Measurements from ENCODE around the gene BET1L.
"Not testable (repeated sequence)": the region's sequence is repeated elsewhere in the genome, so short reads cannot be mapped to it uniquely, and the experiment has no call there.

Gene BET1L

DNA sequence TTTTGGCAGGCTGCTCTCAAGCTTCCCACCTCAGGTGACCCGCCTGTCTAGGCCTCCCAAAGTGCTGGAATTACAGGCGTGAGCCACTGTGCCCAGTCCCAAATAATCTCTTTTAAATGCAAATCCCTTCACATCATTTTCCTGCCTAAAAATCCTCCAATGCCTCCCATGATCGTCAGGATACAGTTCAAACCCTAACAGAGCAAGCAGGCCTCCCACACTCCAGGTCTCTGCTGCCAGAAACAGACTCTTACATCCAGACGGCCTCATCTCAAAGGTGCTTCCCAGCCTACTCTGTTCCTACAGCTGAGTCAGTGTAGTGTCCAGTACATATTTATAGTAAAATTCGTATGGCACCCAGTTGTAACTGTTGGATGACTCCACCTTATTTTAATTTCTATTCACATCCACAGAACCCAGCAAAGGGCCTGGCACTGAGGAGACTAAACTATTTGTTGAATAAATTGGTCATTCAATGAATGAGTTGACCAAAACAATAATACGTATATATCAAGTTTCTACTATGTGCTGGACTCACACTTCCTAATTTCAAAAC, 20.7 kb upstream of the BET1L start:
- no peak for DNase-seq (ENCODE audit: low read depth in 2 of 2)

DNA sequence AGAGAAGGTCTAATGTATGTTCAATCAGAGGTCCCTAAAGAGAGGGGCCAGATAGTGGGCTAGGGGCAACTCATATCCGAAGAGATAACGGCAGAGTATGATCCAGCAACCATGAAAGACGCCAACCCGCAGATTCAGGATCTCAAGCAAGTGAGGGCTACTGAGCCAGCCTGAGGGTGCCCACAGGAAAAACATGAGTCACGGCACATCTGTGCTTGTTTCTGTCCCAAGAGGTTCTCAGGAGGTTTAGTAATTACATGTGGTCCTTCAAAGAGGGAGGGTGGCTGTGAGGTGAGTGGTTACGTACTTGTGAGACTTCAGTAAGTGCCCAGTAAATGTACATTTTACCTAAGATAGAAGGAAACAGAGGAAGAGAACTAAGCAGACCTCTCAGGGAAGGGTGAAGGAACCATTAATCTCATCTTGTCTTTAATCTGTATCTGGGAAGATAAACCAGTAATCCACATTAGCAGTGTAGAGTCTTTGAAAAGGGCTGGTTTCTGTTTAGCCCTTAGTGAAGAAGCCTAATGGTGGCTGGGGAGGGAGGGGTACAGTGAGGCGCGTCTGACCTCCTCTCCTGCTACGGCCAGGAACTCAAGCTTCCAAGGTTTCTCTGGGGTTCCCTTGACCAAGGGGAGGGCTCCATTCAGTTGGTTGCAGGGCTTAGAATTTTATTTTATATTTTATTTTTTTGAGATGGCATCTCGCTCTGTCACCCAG, 18.7 kb upstream of the BET1L start:
- no peak for DNase-seq (ENCODE audit: low read depth in 2 of 2)

DNA sequence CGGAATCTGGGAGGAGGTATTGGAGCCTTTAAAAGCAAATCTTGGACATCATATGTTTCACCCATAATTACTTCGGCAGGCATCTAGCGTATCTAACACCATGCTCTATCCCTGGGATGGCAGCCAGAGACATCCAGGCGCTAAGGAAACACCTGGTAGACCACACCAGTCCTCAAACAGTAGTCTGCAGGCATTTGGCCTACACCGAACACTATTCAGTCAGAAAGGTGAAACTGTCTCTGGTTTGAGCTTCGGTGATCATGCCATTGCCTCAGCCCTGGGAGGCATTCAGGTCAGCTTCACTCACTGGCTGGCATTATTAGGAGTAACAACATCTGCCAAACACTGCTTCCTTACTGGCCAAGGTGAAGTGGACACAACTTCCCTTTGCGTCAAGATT, 17.2 kb upstream of the BET1L start:
- DNase-seq (ENCODE audit: low read depth in 2 of 2): no peak

DNA sequence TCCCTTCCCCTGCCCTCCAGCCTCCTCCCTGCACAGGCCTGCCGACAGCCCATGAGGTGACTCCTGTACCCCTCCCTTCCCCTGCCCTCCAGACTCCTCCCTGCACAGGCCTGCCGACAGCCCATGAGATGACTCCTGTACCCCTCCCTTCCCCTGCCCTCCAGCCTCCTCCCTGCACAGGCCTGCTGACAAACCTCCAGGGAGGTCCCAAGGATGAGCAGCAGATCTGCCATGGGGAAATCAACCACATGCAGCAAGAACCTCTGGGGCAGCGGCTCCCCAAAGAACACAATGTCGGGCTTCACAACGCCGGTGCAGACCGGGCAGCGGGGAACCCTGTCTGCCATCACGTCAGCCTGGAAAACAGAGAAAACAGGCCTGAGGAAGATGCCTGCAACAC, 16.7 kb upstream of the BET1L start:
- DNase-seq (ENCODE audit: low read depth in 2 of 2): no peak

DNA sequence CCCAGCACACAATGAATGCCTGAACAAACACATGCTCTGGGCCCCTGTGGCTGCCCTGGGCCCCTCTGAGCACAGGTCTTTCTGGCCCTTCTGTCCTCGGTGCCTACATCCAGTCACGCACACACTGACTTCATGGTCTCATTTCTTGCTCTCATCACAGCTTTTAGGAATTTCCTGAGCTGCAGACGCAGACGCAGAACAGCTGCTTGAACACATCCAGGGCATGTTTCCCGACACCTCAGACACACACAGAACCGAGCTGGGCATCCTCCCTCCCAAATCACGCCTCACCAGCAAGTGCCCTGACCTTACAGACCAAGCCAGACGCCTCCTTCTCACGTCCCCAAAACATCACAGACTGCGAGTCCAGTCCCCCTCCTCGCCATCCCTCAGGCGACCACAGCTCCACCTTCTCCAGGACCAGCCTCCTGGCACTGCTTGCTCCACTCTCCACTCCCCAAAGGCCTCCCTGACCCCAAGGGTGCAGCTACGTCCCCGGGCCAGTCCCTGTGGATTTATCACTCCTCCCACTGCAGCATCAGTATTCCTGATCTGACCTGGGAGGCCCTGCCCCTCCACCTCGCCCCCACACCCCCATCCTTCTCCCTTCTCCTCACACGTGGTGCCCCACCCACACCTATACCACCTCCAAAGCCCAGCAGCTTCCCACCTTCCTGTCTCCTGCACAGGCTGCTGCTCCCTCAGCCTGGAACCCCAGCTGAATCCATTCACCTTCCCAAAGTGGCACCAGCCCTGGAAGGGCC, 16.0 kb upstream of the BET1L start:
- DNase-seq (ENCODE audit: low read depth in 2 of 2): no peak

DNA sequence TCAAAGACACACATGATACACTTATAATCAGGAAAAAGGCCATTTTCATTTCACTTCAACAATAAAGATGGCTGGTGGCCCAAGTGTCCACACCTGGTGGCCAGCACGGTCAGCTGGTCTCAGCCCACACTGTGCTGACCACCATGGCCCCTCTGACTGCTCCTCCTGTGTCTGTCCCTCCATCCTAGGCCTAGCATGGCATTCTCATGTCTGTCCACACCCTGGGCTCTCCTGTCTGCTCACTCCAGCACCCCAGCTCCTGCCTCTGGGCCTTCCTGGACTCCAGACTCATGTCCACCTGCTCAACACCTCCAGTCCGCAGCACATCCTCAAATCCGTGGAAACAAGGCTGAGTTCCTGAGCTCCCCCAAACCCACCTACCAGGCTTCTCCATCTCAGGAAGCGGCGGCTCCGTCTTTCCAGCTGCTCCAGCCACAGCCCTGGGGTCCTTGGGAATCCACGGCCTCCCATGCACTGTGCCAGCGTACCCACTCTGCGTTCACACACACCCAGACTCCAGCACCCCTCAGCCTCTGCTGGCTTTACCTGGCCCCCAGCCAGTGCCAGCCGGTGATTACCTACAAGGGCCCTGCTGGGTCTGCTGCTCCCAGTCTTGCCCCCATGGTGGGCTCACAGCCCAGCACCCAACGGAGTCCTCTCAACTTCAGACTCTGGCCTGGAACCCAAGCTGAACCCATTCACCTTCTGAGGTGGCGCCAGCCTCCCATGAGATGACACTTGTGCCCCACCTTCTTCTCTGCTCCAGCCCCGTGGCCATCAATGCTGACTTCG, 15.0 kb upstream of the BET1L start:
- DNase-seq (ENCODE audit: low read depth in 2 of 2): no peak

DNA sequence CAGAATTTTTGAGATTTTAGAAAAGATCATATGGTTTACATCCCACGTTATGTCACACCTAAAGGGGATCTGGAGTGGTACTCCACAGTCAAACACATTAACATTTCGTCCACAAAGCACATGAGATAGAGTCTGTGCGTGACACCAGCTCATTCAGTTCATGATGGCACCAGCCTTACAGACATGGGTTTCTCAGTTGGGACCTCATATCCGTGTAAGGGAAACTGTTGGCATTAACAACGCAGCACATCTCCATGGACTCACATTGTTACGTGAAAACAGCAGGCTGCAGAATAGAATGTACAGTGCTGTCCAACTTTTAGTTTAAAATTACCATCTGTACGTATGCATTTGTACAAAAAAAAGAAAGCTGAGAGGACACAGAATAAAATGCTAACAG, 14.3 kb upstream of the BET1L start:
- DNase-seq (ENCODE audit: low read depth in 2 of 2): no peak

DNA sequence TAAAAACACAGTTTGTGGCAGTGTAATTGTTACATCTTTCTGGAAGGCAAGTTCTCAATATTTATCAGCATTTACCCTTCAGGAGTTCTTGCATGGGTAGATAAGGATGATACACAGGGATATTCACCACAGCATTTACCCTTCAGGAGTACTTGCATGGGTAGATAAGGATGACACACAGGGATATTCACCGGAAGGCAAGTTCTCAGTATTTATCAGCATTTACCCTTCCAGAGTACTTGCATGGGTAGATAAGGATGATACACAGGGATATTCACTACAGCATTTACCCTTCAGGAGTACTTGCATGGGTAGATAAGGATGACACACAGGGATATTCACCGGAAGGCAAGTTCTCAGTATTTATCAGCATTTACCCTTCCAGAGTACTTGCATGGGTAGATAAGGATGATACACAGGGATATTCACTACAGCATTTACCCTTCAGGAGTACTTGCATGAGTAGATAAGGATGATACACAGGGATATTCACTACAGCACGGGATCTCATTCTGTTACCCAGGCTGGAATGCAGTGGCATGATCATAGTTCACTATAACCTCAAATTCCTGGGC, 13.5 kb upstream of the BET1L start:
- not testable (repeated sequence) for DNase-seq (ENCODE audit: low read depth in 2 of 2)

DNA sequence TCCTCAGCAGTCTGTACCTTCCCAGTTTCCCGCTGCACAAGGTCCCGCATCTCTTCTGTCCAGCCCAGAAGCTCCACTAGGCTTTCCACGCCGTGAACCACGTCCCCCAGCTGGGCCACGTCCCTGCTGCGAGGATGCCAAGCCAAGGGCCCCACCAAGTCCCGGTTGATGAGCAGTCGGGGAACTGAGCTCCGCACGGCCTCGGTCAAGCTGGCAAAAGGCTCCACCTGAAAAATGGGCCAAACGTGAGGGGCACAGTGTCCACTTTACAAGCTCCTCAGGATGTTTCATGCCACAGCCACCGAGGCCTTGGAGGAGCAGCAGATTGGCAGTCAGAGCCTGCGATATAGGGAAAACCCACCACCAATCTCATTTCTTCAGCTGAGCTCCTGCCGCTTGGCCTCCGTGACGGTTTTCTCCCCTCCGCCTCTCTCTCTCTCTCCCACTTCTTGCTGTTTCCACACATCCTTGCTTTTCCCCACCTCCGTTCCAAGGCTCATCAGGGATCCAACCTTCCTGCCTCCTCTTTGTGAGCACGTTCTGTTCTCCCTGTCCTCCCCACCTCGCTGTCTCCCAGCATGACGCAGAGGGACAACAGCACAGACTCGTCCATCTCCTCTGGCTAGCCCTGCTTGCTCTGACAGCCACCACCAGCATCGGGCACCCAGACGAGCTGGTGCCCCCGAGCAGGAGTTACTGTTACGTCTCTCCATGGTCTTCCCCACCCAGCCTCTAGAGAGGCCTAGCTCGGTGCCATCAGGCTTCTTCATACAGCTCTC, 11.8 kb upstream of the BET1L start:
- DNase-seq (ENCODE audit: low read depth in 2 of 2): no peak

DNA sequence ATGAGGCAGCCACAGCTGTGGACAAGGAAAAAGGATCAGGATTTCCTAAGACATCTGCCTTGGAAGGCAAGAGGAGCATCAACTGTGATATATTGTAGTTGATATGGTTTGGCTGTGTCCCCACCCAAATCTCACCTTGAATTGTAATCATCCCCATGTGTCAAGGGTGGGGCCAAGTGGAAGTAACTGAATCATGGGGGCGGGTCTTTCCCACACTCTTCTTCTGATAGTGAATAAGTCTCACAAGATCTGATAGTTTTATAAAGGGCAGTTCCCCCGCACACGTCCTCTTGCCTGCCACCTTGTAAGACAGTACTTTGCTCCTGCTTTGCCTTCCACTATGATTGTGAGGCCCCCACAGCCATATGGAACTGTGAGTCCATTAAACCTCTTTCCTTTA, 10.5 kb upstream of the BET1L start:
- no peak for DNase-seq (ENCODE audit: low read depth in 2 of 2)

DNA sequence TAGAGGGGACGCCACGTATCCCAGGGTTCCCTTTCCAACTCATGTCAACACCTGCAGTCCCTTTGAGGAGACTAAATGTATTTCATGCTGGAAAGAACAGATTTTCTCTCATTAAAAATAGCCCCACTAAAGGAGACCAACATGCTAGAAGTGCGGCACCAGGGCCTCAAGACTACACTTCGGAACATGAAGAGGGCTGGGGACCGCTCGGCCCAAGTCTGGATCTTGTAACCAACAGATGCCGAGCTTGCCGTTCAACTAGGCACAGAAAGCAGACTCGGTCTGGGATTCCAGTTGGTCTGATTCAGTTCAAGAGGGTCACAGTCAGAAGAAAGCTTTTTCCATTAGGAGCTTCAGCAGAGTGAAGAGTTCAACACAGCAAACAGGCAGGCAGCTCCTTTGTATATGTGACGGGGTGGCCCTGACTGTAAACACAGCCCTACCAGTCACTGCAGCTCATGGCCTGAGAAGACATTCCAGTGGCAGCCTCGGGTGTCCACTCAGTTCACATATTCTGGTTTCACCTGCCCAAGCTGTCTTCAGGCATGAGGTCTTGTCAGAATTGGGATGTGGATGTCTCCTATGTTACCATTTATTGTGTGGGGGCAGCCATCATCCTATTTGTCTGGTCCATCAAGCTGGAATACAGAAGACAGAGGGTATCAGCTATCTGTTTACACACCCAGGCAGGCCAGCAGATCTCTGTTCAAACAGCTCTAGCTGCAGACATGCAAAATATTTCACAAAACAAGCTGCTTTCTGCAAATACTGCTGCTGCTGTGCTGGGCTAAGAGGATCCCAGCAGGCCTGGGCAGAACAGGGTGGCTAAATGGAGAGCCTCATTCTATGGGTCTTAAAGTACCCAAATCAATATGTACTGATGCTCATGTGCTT, 9.1 kb upstream of the BET1L start:
- no peak for DNase-seq (ENCODE audit: low read depth in 2 of 2)

DNA sequence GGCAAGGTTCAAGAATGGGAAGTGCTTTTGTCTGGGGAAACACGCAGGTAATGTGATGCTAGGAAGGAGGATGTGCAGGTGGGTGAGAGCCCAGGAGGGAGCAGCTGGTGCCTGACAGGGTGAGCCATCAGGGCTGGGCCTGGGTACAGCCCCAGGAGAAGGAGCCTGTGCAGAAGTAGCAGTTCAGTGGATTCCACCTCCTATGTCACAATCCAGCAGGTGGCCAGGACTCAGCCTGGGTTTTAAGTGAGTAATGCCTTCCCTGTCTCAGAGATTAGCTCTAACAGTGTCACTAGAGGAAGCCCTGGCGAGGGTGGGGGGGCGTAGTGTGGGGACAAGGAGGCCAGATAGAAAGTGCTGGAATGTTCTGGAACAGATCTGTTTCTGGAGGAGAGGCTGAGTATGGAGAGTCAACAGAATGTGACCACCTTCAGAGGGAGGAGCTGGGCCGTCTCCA, 8.4 kb upstream of the BET1L start:
- no peak for DNase-seq (ENCODE audit: low read depth in 2 of 2)

DNA sequence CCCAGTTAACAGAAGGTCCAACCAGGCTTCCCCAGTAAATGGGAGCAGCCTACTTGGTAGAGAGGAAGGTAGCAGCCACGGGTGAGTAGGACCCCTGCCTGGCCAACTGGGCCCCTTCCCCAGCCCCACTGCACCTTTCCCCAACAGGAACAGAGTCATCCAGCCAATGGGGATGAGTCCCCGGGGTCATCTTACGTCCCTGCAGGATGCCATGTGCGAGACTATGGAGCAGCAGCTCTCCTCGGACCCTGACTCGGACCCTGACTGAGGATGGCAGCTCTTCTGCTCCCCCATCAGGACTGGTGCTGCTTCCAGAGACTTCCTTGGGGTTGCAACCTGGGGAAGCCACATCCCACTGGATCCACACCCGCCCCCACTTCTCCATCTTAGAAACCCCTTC, 6.9 kb upstream of the BET1L start:
- no peak for DNase-seq (ENCODE audit: low read depth in 2 of 2)

DNA sequence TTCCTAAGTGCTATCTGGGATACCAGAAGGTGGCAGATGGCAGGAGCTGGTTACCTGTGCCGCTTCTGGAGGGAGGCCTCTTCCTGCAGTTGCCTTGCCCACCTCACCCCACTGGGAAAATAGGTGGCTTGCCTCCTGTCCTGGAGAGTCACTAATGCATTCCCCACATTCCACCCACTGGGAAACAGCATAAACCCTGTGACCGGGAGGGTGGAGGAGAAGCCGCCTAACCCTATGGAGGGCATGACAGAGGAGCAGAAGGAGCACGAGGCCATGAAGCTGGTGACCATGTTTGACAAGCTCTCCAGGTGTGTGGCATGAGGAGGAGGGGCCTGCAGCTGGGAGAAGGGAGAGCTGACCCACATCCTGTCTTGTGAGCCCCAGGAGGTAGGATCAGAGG, 5.9 kb upstream of the BET1L start:
- no peak for DNase-seq (ENCODE audit: low read depth in 2 of 2)

DNA sequence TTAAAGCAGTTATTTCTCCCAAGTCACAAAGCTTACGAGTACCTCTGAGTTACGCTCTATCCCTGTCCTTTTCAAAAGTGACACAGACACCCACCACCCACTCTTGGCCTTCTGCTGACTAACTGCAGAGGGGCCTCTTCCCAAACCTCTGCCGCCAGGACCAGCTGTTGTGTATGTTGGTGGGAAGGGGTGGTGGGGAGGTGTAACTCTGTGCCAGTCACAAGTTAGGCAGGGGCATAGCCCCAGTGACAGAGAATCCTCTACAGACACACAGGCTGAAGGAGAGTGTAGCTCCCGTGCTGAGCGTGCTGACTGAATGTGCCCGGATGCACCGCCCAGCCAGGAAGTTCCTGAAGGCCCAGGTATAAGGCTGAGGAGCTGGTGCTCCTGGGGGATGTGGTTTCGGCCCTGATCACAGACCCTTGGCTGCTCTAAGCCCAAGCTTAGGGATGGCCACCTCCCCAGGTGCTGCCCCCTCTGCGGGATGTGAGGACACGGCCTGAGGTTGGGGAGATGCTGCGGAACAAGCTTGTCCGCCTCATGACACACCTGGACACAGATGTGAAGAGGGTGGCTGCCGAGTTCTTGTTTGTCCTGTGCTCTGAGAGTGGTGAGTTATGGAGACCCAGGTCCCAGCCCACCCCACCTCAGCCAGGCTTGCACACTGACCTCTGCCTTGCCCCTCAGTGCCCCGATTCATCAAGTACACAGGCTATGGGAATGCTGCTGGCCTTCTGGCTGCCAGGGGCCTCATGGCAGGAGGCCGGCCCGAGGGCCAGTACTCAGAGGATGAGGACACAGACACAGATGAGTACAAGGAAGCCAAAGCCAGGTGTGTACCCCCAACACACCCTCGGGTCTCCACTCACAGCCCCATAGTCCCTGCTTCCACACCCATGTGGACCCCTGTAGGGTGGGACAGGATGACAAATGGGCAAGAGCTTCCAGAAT, 5.2 kb upstream of the BET1L start:
- no peak for DNase-seq (ENCODE audit: low read depth in 2 of 2)

DNA sequence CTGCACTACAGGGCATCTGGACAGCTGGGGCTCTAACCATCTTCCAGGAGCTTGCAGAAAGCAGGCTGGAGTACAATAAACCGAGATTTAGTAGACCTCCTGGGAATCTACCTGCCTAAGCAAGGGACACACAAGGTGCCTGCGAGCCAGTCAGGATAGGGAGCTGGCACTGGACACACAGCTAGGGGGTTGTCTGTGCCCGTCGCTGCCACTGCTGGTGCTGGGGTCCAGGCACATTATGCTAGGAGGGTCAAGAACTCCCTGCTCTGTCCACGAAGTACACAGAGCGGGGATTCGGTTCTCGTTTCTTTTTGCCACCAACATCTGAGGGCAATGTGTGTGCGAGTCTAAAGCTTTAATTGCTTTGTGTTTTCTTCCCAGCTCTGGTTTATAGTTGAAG, 4.5 kb upstream of the BET1L start:
- no peak for DNase-seq (ENCODE audit: low read depth in 2 of 2)

DNA sequence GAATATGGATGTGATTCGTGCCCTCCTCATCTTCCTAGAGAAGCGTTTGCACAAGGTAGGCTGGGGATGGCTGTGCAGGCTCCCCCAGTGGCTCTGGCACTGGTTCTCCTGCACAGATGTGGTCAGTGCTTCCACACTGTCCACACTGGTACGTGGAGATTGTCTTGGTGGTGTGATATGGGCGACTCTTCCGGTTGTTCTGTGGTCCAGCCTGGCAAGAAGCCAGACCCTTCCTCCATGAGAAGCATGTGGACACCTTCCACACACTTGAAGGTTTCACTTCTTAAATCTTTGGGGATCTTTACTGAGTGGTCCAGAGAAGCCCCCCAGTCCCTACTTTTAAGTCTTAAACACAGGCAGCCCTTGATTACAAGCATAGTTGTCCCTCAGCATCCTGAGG, 4.1 kb upstream of the BET1L start:
- no peak for DNase-seq (ENCODE audit: low read depth in 2 of 2)

DNA sequence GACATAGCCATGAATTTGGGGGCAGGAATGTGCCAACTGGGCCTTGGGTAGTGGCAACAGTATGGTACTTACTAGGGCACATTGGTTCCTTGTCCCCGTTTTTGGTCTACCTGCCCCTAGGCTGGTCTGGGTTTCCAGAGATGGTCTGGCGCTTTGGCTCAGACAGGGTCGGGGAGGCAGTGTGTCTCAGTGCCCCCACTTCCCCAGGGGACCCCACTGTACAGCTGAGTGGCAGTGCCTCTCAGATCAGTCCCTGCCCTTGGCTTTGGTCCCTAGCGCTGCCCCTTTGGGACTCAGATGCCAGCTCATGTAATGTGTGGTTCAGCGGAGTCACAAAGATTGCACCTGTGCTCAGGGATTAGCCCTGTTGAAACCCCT, 3.6 kb upstream of the BET1L start:
- no peak for DNase-seq (ENCODE audit: low read depth in 2 of 2)
